ENCODE results near the gene CNTNAP2. TPM values are rescaled to one million over a fixed set of nuclear protein-coding genes. Genes with fewer than 3 reads are reported as not detected.

Gene CNTNAP2
- total and polyA plus RNA-seq, 2 donors (not counting 1 experiment from before 2014, with no cell fraction given), result not detected

DNA sequence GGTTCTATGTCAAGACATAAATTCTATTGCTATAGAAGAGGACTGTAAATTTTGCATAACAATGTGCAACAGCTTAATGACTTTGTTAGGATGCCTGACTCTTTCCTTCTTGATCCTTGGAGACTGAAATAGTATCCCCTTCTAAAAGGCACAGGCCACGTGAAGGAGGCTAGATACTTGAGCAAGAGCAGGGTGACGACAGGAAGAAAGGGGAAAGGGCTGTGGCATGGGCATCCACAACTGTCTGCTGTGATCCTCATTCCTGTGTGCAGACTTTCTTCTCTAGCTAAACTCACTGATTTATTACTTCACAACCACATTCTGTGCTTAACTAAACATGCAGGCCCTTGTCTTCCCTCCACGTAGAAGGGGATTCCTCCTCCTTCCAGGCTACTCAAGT, 1362.2 kb downstream of the CNTNAP2 start:
- no peaks in the 10 kb centered on the region for H4K20me1 ChIP-seq (ENCODE audit: control insufficient read depth, extremely low read depth, insufficient read depth, low read length)
- H3K36me3 ChIP-seq (ENCODE audit: control insufficient read depth, insufficient read depth, low read length), result no peaks in the 10 kb centered on the region
- H3K4me2 ChIP-seq (ENCODE audit: extremely low read depth, insufficient read depth, low read length), result no peak overlapping the region
- H3K4me1 ChIP-seq (ENCODE audit: control insufficient read depth, extremely low read depth, insufficient read depth, low read length), result no peaks in the 10 kb centered on the region
- H3K9me3 ChIP-seq (ENCODE audit: control insufficient read depth, insufficient read depth, low read depth, low read length), result no peaks in the 10 kb centered on the region
- H3K27ac ChIP-seq (ENCODE audit: insufficient read depth, low read length), result no peak overlapping the region
- DNase-seq (ENCODE audit: low read depth in 2 of 2), result no peak
- no peaks in the 10 kb centered on the region for H3K79me2 ChIP-seq (ENCODE audit: control insufficient read depth, insufficient read depth, low read length)
- H3K4me3 ChIP-seq (replicated peaks in 1 of 4; ENCODE audit: control extremely low read depth in 1 of 4, insufficient read depth in 1 of 4, low read depth in 3 of 4, low read length in 4 of 4), result no peak overlapping the region
- H3K27me3 ChIP-seq (ENCODE audit: control insufficient read depth, insufficient read depth, low read length), result no peaks in the 10 kb centered on the region
- no peak overlapping the region for H2AFZ ChIP-seq (ENCODE audit: low read length)
- TF ChIP-seq, protein P1, sequence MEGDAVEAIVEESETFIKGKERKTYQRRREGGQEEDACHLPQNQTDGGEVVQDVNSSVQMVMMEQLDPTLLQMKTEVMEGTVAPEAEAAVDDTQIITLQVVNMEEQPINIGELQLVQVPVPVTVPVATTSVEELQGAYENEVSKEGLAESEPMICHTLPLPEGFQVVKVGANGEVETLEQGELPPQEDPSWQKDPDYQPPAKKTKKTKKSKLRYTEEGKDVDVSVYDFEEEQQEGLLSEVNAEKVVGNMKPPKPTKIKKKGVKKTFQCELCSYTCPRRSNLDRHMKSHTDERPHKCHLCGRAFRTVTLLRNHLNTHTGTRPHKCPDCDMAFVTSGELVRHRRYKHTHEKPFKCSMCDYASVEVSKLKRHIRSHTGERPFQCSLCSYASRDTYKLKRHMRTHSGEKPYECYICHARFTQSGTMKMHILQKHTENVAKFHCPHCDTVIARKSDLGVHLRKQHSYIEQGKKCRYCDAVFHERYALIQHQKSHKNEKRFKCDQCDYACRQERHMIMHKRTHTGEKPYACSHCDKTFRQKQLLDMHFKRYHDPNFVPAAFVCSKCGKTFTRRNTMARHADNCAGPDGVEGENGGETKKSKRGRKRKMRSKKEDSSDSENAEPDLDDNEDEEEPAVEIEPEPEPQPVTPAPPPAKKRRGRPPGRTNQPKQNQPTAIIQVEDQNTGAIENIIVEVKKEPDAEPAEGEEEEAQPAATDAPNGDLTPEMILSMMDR (conservative IDR thresholded peaks at IDR 0.05 in 1 of 2, IDR thresholded peaks at IDR 0.05 in 1 of 2; ENCODE audit: low read depth in 1 of 2, low read length in 2 of 2), result no peak
- no peak for TF ChIP-seq EZH2 (IDR thresholded peaks at IDR 0.05; ENCODE audit: low read length, missing control alignments)
- no peak overlapping the region for H3K9ac ChIP-seq (ENCODE audit: insufficient read depth, low read length)

DNA sequence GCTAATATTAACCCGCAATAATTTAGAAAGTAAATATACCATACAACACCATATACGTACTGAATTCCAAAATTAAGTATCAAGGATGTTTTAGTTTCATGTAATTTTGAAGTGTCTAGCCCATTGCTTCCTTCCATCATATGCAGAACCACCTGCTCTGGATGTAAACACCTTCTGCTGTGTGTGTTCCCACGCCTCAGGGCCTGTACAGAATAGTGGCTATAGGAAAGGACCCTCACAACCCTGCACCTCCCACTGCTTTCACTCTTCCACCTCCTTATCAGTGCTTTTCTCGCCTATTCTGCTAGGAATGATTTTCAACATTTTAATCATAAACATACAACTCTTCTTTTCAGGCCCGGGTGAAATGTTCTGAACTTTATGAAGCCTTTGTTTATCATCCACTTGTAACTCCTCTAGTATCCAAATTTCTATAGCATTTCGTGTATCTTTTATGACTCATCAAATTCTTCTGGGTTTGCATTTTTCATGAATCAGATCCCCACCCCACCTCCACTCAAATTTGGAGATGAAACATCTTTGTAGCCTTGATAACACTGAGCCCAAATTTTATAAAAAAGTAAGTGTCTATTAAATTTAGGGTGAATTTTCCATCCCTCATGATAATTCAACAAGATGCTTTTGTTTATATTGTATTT, 1367.2 kb downstream of the CNTNAP2 start:
- peak; percentile 3 to 21 for DNase-seq (ENCODE audit: low read depth in 2 of 2)
- H2AFZ ChIP-seq (ENCODE audit: low read length), result no peak overlapping the region

DNA sequence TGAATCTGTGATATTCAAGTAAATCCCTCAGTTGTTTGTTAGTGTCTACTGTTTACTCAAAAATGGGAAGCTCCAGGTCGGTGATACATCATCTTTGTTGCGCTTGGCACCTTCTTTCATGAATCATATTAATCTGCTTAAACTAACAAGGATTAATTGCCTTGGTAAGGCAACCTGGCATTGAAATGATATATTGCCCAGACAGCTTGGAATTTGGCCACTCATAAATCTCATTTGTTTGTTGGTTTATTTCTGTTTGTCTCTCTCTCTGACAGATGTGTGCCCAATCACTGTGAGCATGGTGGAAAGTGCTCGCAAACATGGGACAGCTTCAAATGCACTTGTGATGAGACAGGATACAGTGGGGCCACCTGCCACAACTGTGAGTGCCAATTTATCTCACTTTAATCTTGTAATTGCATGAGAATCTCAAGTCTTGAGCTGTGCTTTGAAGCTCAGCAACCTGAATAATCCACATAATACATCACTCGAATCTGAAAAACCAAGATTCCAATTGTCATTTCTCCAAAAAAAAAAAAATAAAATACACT, 1369.1 kb downstream of the CNTNAP2 start:
- Histone ChIP-seq H3K4me1 (ENCODE audit: control insufficient read depth, extremely low read depth, insufficient read depth, low read length) (no peaks in the 10 kb centered on the region), H3K36me3 (ENCODE audit: control insufficient read depth, insufficient read depth, low read length) (no peaks in the 10 kb centered on the region), H4K20me1 (ENCODE audit: control insufficient read depth, extremely low read depth, insufficient read depth, low read length) (no peaks in the 10 kb centered on the region), H3K27me3 (ENCODE audit: control insufficient read depth, insufficient read depth, low read length) (no peaks in the 10 kb centered on the region), H3K4me3 (replicated peaks in 1 of 4; ENCODE audit: control extremely low read depth in 1 of 4, insufficient read depth in 1 of 4, low read depth in 3 of 4, low read length in 4 of 4) (no peak overlapping the region), H3K9me3 (ENCODE audit: control insufficient read depth, insufficient read depth, low read depth, low read length) (no peaks in the 10 kb centered on the region), H2AFZ (ENCODE audit: low read length) (no peak overlapping the region), H3K9ac (ENCODE audit: insufficient read depth, low read length) (no peak overlapping the region), H3K27ac (ENCODE audit: insufficient read depth, low read length) (no peak overlapping the region), H3K79me2 (ENCODE audit: control insufficient read depth, insufficient read depth, low read length) (no peaks in the 10 kb centered on the region), H3K4me2 (ENCODE audit: extremely low read depth, insufficient read depth, low read length) (no peak overlapping the region)
- peak in 1 of 2 donors; percentile 16 for DNase-seq (ENCODE audit: low read depth in 2 of 2)
- TF ChIP-seq, protein P1 (conservative IDR thresholded peaks at IDR 0.05 in 1 of 2, IDR thresholded peaks at IDR 0.05 in 1 of 2; ENCODE audit: low read depth in 1 of 2, low read length in 2 of 2), result no peak
- no peak for TF ChIP-seq EZH2 (IDR thresholded peaks at IDR 0.05; ENCODE audit: low read length, missing control alignments)

More for the DNA sequence above, 1367.2 kb downstream of the CNTNAP2 start:
- no peak for TF ChIP-seq EZH2 (IDR thresholded peaks at IDR 0.05; ENCODE audit: low read length, missing control alignments)
- TF ChIP-seq, protein P1 (conservative IDR thresholded peaks at IDR 0.05 in 1 of 2, IDR thresholded peaks at IDR 0.05 in 1 of 2; ENCODE audit: low read depth in 1 of 2, low read length in 2 of 2), result no peak
- Histone ChIP-seq H3K27ac (ENCODE audit: insufficient read depth, low read length) (no peak overlapping the region), H3K79me2 (ENCODE audit: control insufficient read depth, insufficient read depth, low read length) (no peaks in the 10 kb centered on the region), H3K4me3 (replicated peaks in 1 of 4; ENCODE audit: control extremely low read depth in 1 of 4, insufficient read depth in 1 of 4, low read depth in 3 of 4, low read length in 4 of 4) (no peak overlapping the region), H3K9ac (ENCODE audit: insufficient read depth, low read length) (no peak overlapping the region), H3K27me3 (ENCODE audit: control insufficient read depth, insufficient read depth, low read length) (no peaks in the 10 kb centered on the region), H3K4me1 (ENCODE audit: control insufficient read depth, extremely low read depth, insufficient read depth, low read length) (no peaks in the 10 kb centered on the region), H3K36me3 (ENCODE audit: control insufficient read depth, insufficient read depth, low read length) (no peaks in the 10 kb centered on the region), H3K9me3 (ENCODE audit: control insufficient read depth, insufficient read depth, low read depth, low read length) (no peaks in the 10 kb centered on the region), H3K4me2 (ENCODE audit: extremely low read depth, insufficient read depth, low read length) (no peak overlapping the region), H4K20me1 (ENCODE audit: control insufficient read depth, extremely low read depth, insufficient read depth, low read length) (no peaks in the 10 kb centered on the region)

Measured in fibroblast of lung (primary cell).